Mammary epithelial cell (primary cell): Measurements from ENCODE around the gene MYCBP.

Source experiments
- EZH2 ChIP-seq: IDR thresholded peaks from 2 replicates; pipeline ENCODE4 v1.6.1; 2012; ENCODE audit warnings: low read length, inconsistent platforms, borderline replicate concordance
- TF ChIP-seq, protein P1 (sequence below), 2 donors: IDR thresholded peaks in 1 of 2; conservative IDR thresholded peaks in 1 of 2; 2 replicates each; pipeline ENCODE4 v1.5.1; 2011 to 2012; ENCODE audit warnings: inconsistent platforms in 2 of 2, low read length in 2 of 2, mild to moderate bottlenecking in 2 of 2, control low read depth in 1 of 2, low read depth in 1 of 2; ENCODE audit not compliant: insufficient read depth in 1 of 2; ENCODE audit errors: extremely low read depth in 1 of 2

DNA sequence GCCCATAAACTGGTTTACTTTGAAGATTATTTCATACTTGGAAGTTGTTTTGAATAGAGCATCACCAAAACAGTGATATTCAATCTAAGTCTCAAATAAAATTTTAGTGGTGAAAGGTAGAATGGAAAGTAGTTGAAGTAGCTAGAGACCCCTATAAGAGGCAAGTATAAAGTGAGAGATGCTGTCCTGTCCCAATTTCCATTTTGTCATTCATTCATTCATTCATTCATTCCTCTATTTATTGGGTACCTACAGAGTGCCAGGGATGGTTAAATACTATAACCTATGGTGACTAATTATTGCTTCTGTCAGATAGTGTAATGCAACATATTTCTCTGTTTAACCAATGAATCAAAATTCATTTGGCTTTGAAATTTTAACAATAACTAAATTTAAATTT, 46.3 kb downstream of the MYCBP start:
- TF ChIP-seq EZH2: no peak
- TF ChIP-seq, protein P1, sequence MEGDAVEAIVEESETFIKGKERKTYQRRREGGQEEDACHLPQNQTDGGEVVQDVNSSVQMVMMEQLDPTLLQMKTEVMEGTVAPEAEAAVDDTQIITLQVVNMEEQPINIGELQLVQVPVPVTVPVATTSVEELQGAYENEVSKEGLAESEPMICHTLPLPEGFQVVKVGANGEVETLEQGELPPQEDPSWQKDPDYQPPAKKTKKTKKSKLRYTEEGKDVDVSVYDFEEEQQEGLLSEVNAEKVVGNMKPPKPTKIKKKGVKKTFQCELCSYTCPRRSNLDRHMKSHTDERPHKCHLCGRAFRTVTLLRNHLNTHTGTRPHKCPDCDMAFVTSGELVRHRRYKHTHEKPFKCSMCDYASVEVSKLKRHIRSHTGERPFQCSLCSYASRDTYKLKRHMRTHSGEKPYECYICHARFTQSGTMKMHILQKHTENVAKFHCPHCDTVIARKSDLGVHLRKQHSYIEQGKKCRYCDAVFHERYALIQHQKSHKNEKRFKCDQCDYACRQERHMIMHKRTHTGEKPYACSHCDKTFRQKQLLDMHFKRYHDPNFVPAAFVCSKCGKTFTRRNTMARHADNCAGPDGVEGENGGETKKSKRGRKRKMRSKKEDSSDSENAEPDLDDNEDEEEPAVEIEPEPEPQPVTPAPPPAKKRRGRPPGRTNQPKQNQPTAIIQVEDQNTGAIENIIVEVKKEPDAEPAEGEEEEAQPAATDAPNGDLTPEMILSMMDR (conservative IDR thresholded peaks at IDR 0.05 in 1 of 2, IDR thresholded peaks at IDR 0.05 in 1 of 2; ENCODE audit: extremely low read depth in 1 of 2, insufficient read depth in 1 of 2, low read depth in 1 of 2, low read length in 2 of 2): no peak
